Keratinocyte (primary cell): ENCODE results near the gene C1QTNF12. TPM values are rescaled to one million over a fixed set of nuclear protein-coding genes. Genes with fewer than 3 reads are reported as not detected.

ENCODE experiments used
- DNase-seq: peaks from one replicate; pipeline ENCODE4 v3.0.0-alpha.2; 2011; ENCODE audit warnings: low read depth, missing footprints, low spot score
- FAIRE-seq: peaks from 2 replicates; lab custom pipeline; 2011; peaks lifted over from hg19 to GRCh38; lab: Jason Lieb, UNC
- H2AFZ ChIP-seq: 2 replicates; pipeline ENCODE4 v1.6.0; 2012; ENCODE audit warnings: low read length, control low read depth, inconsistent platforms; ENCODE audit not compliant: control insufficient read depth
- H3K27ac ChIP-seq: 2 replicates; pipeline ENCODE4 v1.5.1; 2011; ENCODE audit warnings: low read length; ENCODE audit not compliant: control insufficient read depth, insufficient read depth
- H3K27me3 ChIP-seq: 3 replicates; pipeline ENCODE4 v1.6.0; 2011; ENCODE audit warnings: low read length; ENCODE audit not compliant: control insufficient read depth, insufficient read depth; ENCODE audit errors: extremely low read depth
- H3K36me3 ChIP-seq, 2 experiments: 2 replicates in 1 of 2; 3 replicates in 1 of 2; pipeline ENCODE4 v1.5.1; 2011; ENCODE audit warnings: low read length in 2 of 2, mild to moderate bottlenecking in 1 of 2; ENCODE audit not compliant: control insufficient read depth in 2 of 2, insufficient read depth in 2 of 2; ENCODE audit errors: extremely low read depth in 1 of 2
- H3K4me1 ChIP-seq: 3 replicates; pipeline ENCODE4 v1.5.1; 2011; ENCODE audit warnings: low read length; ENCODE audit not compliant: control insufficient read depth, insufficient read depth; ENCODE audit errors: extremely low read depth
- H3K4me2 ChIP-seq: 3 replicates; pipeline ENCODE4 v1.6.0; 2011; ENCODE audit warnings: low read depth, low read length; ENCODE audit not compliant: control insufficient read depth, insufficient read depth; ENCODE audit errors: extremely low read depth
- H3K4me3 ChIP-seq, 3 experiments: fragments of 200-600 bp in 1 of 3; sonication (generic) in 1 of 3; 2 replicates in 2 of 3; 3 replicates in 1 of 3; pipeline ENCODE4 v1.5.1; 2011 to 2016; ENCODE audit warnings: low read length in 3 of 3, mild to moderate bottlenecking in 3 of 3, control low read depth in 2 of 3, inconsistent platforms in 1 of 3, low read depth in 1 of 3, mixed read lengths in 1 of 3, mixed run types in 1 of 3, moderate library complexity in 1 of 3; ENCODE audit not compliant: control insufficient read depth in 2 of 3, insufficient read depth in 2 of 3; ENCODE audit errors: extremely low read depth in 1 of 3
- H3K79me2 ChIP-seq: 2 replicates; pipeline ENCODE4 v1.6.0; 2012; ENCODE audit warnings: low read length; ENCODE audit not compliant: control insufficient read depth, insufficient read depth
- H3K9ac ChIP-seq: 3 replicates; pipeline ENCODE4 v1.6.0; 2011; ENCODE audit warnings: low read length; ENCODE audit not compliant: control insufficient read depth, insufficient read depth; ENCODE audit errors: extremely low read depth
- H3K9me1 ChIP-seq: 3 replicates; pipeline ENCODE4 v1.6.0; 2011; ENCODE audit warnings: low read length; ENCODE audit not compliant: control insufficient read depth, insufficient read depth; ENCODE audit errors: extremely low read depth
- H3K9me3 ChIP-seq: 2 replicates; pipeline ENCODE4 v1.5.1; 2012; ENCODE audit warnings: low read depth, low read length; ENCODE audit not compliant: control insufficient read depth
- H4K20me1 ChIP-seq: 3 replicates; pipeline ENCODE4 v1.6.0; 2011; ENCODE audit warnings: low read length; ENCODE audit not compliant: control insufficient read depth, insufficient read depth; ENCODE audit errors: extremely low read depth
- CTCF ChIP-seq, 3 experiments: IDR thresholded peaks in 1 of 3; conservative IDR thresholded peaks in 1 of 3; optimal IDR thresholded peaks in 1 of 3; 2 replicates in 2 of 3; 3 replicates in 1 of 3; pipeline versions ENCODE3 to v1.5.1; 2011; ENCODE audit warnings: low read length in 3 of 3, mild to moderate bottlenecking in 3 of 3, moderate library complexity in 2 of 3, control low read depth in 1 of 3, inconsistent platforms in 1 of 3; ENCODE audit not compliant: insufficient read depth in 2 of 3; ENCODE audit errors: extremely low read depth in 1 of 3
- EZH2 ChIP-seq: IDR thresholded peaks from one replicate; pipeline ENCODE4 v1.6.1; 2012; ENCODE audit warnings: inconsistent platforms, mild to moderate bottlenecking, low read length, moderate library complexity
- dilution Hi-C: fragments of 300-500 bp; cut with MboI; formaldehyde crosslinking; loops from one replicate; pipeline ENCODE4 v1.7.0; 2020; ENCODE audit warnings: low sequenced_read_pairs; ENCODE audit not compliant: extremely low pct_ligation_motif_present
- polyA plus RNA-seq, 5 experiments: library from polyadenylated mRNA; depleted of rRNA in 3 of 5; stranded (reverse) in 3 of 5; stranded (forward) in 1 of 5; unstranded in 1 of 5; fragments of >200 nt; gene quantifications; 1 replicate in 1 of 5; 2 replicates in 3 of 5; 3 replicates in 1 of 5; pipeline versions ENCODE4 v1.2.1 to v1.2.3, GENCODE V29; 2011 to 2012; ENCODE audit warnings: missing spikeins in 2 of 5, low read depth in 1 of 5, low replicate concordance in 1 of 5

Gene C1QTNF12
- polyA plus RNA-seq, 1 donor (not counting 4 experiments of a cell fraction or from before 2014, with no cell fraction given), result 0.18 TPM

GRCh38 chr1:1291548-1292441, 45.3 kb upstream of the C1QTNF12 start:
- Histone ChIP-seq H3K4me3 (no peak overlapping the region), H3K9me3 (no peaks in the 10 kb centered on the region), H3K27ac (no peak overlapping the region), H2AFZ (no peak overlapping the region), H3K36me3 (no peaks in the 10 kb centered on the region), H3K79me2 (no peaks in the 10 kb centered on the region), H3K9ac (no peak overlapping the region), H3K4me1 (peaks cover 9% of the 10 kb centered on the region), H3K27me3 (peaks cover 5% of the 10 kb centered on the region), H3K4me2 (no peak overlapping the region), H3K9me1 (no peaks in the 10 kb centered on the region), H4K20me1 (peaks cover 6% of the 10 kb centered on the region)
- DNase-seq, result no peak
- peak; percentile 32 for FAIRE-seq
- dilution Hi-C loops, result no loop called here
- peak; percentile 76 to 99 (median 83) for TF ChIP-seq CTCF (optimal IDR thresholded peaks at IDR 0.05 in 1 of 3, IDR thresholded peaks at IDR 0.05 in 1 of 3, conservative IDR thresholded peaks at IDR 0.05 in 1 of 3; ENCODE audit: extremely low read depth in 1 of 3, insufficient read depth in 2 of 3, low read length in 3 of 3)
- TF ChIP-seq EZH2, result no peak

GRCh38 chr1:1291023-1291528, 44.6 kb upstream of the C1QTNF12 start:
- FAIRE-seq, result no peak
- no peak for DNase-seq
- Histone ChIP-seq H4K20me1 (peaks cover 6% of the 10 kb centered on the region), H3K27ac (no peak overlapping the region), H3K36me3 (no peaks in the 10 kb centered on the region), H3K79me2 (no peaks in the 10 kb centered on the region), H3K4me3 (no peak overlapping the region), H3K27me3 (peaks cover 5% of the 10 kb centered on the region), H2AFZ (no peak overlapping the region), H3K9me3 (no peaks in the 10 kb centered on the region), H3K9me1 (no peaks in the 10 kb centered on the region), H3K9ac (no peak overlapping the region), H3K4me1 (peaks cover 9% of the 10 kb centered on the region), H3K4me2 (no peak overlapping the region)
- dilution Hi-C loops, result no loop called here
- TF ChIP-seq EZH2, result no peak
- TF ChIP-seq CTCF (optimal IDR thresholded peaks at IDR 0.05 in 1 of 3, IDR thresholded peaks at IDR 0.05 in 1 of 3, conservative IDR thresholded peaks at IDR 0.05 in 1 of 3; ENCODE audit: extremely low read depth in 1 of 3, insufficient read depth in 2 of 3, low read length in 3 of 3), result no peak
